Lower lobe of right lung (tissue), 2 donors: ENCODE data around the gene RAPGEF4. TPM values are rescaled to one million over a fixed set of nuclear protein-coding genes. Genes with fewer than 3 reads are reported as not detected.

Experiments used
- ATAC-seq, 2 donors: fragments of 200-7000 bp; cut with Tn5 transposase; one replicate each; pipeline ENCODE4 v1.9.1; 2020 to 2022; ENCODE audit warnings: mild to moderate bottlenecking in 2 of 2, moderate library complexity in 2 of 2
- DNase-seq: peaks from one replicate; pipeline ENCODE4 v3.0.0-alpha.2; 2020
- H3K27ac ChIP-seq: fragments of 200-600 bp; one replicate; pipeline ENCODE4 v1.8.0; 2022
- H3K27me3 ChIP-seq: fragments of 200-600 bp; one replicate; pipeline ENCODE4 v1.8.0; 2022; ENCODE audit warnings: low read depth
- H3K36me3 ChIP-seq: fragments of 200-600 bp; one replicate; pipeline ENCODE4 v1.8.0; 2022; ENCODE audit warnings: mild to moderate bottlenecking
- H3K4me1 ChIP-seq: fragments of 200-600 bp; one replicate; pipeline ENCODE4 v1.8.0; 2022
- H3K4me3 ChIP-seq: fragments of 200-600 bp; one replicate; pipeline ENCODE4 v1.8.0; 2022; ENCODE audit warnings: mild to moderate bottlenecking
- H3K9me3 ChIP-seq: fragments of 200-600 bp; one replicate; pipeline ENCODE4 v1.8.0; 2022
- intact Hi-C: fragments of 100-400 bp; cut with DNase I; formaldehyde crosslinking; loops from one replicate; pipeline ENCODE4 v1.11.0; 2022
- total RNA-seq: library from RNA; stranded (reverse); fragmentation: NEBNext Ultra II Directional; extraction: Animal tissue kit (Norgen Biotek cat#: 25700); gene quantifications from one replicate; pipeline ENCODE4 v1.2.1, GENCODE V29; 2021
- TF ChIP-seq, protein P1 (sequence below): fragments of 200-600 bp; IDR thresholded peaks from one replicate; pipeline ENCODE4 v1.8.0; 2022; ENCODE audit warnings: antibody characterized with exemption, mild to moderate bottlenecking
- donor health status: DM: no; HTN: yes; CAD: no; lungs with severe emphysema.

RAPGEF4 gene
- total RNA-seq, 1 donor from 2014 or later, result 14.6 TPM

DNA sequence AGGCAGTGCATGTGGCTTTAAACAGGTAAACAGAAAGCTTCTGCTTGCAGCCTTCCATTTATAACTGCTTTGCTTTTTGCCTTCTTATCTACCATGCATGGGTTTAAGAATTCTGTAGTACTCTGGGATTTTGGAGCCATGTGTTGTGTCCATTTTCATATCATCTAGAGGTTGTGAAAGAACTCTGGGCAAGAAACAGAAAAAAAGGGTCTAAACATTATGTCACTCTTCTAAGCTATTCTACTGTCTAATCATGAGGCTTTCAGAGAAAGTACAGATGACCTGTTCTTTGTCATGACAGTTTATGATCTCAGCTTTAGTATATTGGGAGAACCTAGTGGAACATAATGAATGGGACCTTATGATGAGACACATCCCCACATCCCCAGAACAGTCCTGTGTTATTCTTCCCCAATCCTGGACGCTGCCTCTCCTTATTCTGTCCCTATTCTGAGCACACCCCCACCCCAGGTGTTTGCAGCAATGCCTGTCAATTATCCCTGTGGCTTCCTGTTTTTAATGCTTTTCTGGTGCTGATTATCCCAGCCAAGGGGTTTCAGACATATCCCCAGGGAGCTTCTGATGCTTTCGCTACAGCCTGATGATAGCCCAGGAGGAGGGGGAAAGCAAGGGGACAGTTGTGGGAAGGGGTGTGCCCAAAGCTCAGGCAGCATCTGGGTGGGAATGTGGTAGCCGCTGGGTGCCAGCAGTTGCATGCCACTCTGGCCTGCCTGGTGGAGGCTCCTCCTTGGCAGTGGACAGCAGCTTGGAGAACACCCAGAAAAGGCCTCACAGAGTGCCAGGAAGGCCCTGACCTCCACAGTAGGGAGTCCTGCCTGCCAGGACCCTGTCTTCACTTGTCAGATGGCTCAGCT is 170.5 kb downstream of the RAPGEF4 start:
- H3K9me3 ChIP-seq, result no peaks in the 10 kb centered on the region
- no peak overlapping the region for H3K27ac ChIP-seq
- no peaks in the 10 kb centered on the region for H3K27me3 ChIP-seq
- H3K4me3 ChIP-seq, result no peak overlapping the region
- H3K4me1 ChIP-seq, result no peaks in the 10 kb centered on the region
- no peaks in the 10 kb centered on the region for H3K36me3 ChIP-seq
- TF ChIP-seq, protein P1, sequence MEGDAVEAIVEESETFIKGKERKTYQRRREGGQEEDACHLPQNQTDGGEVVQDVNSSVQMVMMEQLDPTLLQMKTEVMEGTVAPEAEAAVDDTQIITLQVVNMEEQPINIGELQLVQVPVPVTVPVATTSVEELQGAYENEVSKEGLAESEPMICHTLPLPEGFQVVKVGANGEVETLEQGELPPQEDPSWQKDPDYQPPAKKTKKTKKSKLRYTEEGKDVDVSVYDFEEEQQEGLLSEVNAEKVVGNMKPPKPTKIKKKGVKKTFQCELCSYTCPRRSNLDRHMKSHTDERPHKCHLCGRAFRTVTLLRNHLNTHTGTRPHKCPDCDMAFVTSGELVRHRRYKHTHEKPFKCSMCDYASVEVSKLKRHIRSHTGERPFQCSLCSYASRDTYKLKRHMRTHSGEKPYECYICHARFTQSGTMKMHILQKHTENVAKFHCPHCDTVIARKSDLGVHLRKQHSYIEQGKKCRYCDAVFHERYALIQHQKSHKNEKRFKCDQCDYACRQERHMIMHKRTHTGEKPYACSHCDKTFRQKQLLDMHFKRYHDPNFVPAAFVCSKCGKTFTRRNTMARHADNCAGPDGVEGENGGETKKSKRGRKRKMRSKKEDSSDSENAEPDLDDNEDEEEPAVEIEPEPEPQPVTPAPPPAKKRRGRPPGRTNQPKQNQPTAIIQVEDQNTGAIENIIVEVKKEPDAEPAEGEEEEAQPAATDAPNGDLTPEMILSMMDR, result no peak
- no peak for DNase-seq
- ATAC-seq, result no peak
- intact Hi-C loops, result no loop called here

- H3K4me3 ChIP-seq, result no peak overlapping the region
Observed at GRCh38 chr2:172908275-172908674, 172.6 kb downstream of the RAPGEF4 start.

GRCh38 chr2:172909454-172909853 is 173.8 kb downstream of the RAPGEF4 start:
- Histone ChIP-seq H3K36me3 (no peaks in the 10 kb centered on the region), H3K9me3 (no peaks in the 10 kb centered on the region), H3K27ac (no peak overlapping the region), H3K4me1 (no peaks in the 10 kb centered on the region), H3K27me3 (no peaks in the 10 kb centered on the region), H3K4me3 (no peak overlapping the region)
- no peak for ATAC-seq
- intact Hi-C loops, result no loop called here
- no peak for DNase-seq
- TF ChIP-seq, protein P1, result no peak

More at GRCh38 chr2:172908275-172908674, 172.6 kb downstream of the RAPGEF4 start:
- no peaks in the 10 kb centered on the region for H3K4me1 ChIP-seq
- no peaks in the 10 kb centered on the region for H3K27me3 ChIP-seq
- no peak for DNase-seq
- H3K9me3 ChIP-seq, result no peaks in the 10 kb centered on the region
- intact Hi-C loops, result no loop called here
- TF ChIP-seq, protein P1, result no peak
- H3K27ac ChIP-seq, result no peak overlapping the region
- no peak for ATAC-seq
- no peaks in the 10 kb centered on the region for H3K36me3 ChIP-seq

GRCh38 chr2:172912266-172912665 is 176.6 kb downstream of the RAPGEF4 start:
- intact Hi-C loops, result no loop called here
- TF ChIP-seq, protein P1, result no peak
- H3K36me3 ChIP-seq, result no peaks in the 10 kb centered on the region
- H3K9me3 ChIP-seq, result no peaks in the 10 kb centered on the region
- DNase-seq, result no peak
- H3K27me3 ChIP-seq, result no peaks in the 10 kb centered on the region
- no peak overlapping the region for H3K4me3 ChIP-seq
- H3K4me1 ChIP-seq, result no peaks in the 10 kb centered on the region
- H3K27ac ChIP-seq, result no peak overlapping the region
- ATAC-seq, result no peak

DNA sequence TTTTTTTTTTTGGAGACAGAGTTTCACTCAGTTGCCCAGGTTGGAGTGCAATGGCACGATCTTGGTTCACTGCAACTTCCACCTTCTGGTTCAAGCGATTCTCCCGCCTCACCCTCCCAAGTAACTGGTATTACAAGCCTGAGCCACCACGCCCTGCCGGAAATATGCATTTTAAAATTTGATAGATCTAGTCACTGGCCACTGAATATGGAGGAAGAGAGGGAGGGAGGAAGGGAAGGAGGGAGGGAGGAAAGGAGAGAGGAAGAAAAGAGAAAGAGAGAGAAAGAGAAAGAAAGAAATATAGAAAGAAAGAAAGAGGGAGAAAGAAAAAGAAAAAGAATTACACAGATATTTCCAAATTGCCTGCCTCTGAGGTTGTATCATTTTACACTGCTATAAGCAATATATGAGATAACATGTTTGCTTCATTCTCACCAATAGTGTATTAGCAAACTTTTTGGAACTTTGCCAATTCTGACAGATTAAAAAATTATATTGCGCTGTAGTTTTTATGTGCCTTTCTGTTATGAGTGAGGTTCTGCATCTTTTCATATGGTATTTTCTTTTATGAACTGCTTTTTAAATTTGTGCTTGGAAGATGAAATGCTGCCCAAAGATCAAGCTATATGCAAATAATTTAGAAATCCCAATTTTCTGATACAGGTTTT is 178.8 kb downstream of the RAPGEF4 start:
- no peak overlapping the region for H3K4me3 ChIP-seq
- no peaks in the 10 kb centered on the region for H3K27me3 ChIP-seq
- ATAC-seq (no peak), DNase-seq (no peak)
- intact Hi-C loops, result no loop called here
- H3K9me3 ChIP-seq, result no peaks in the 10 kb centered on the region
- H3K27ac ChIP-seq, result no peak overlapping the region
- TF ChIP-seq, protein P1, result no peak
- no peaks in the 10 kb centered on the region for H3K36me3 ChIP-seq
- no peaks in the 10 kb centered on the region for H3K4me1 ChIP-seq
